Limb (tissue), 2 donors: ENCODE results near the gene SSRP1.
A peak's percentile ranks its signal among the peaks of the same experiment; 100 is the strongest.
"Not testable (repeated sequence)": the region's sequence is repeated elsewhere in the genome, so short reads cannot be mapped to it uniquely, and the experiment has no call there.

Experiments
- DNase-seq, 2 donors: peaks; one replicate each; pipeline ENCODE4 v3.0.0-alpha.2; 2016; ENCODE audit errors: extremely low spot score in 2 of 2

SSRP1 gene, protein sequence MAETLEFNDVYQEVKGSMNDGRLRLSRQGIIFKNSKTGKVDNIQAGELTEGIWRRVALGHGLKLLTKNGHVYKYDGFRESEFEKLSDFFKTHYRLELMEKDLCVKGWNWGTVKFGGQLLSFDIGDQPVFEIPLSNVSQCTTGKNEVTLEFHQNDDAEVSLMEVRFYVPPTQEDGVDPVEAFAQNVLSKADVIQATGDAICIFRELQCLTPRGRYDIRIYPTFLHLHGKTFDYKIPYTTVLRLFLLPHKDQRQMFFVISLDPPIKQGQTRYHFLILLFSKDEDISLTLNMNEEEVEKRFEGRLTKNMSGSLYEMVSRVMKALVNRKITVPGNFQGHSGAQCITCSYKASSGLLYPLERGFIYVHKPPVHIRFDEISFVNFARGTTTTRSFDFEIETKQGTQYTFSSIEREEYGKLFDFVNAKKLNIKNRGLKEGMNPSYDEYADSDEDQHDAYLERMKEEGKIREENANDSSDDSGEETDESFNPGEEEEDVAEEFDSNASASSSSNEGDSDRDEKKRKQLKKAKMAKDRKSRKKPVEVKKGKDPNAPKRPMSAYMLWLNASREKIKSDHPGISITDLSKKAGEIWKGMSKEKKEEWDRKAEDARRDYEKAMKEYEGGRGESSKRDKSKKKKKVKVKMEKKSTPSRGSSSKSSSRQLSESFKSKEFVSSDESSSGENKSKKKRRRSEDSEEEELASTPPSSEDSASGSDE

DNA sequence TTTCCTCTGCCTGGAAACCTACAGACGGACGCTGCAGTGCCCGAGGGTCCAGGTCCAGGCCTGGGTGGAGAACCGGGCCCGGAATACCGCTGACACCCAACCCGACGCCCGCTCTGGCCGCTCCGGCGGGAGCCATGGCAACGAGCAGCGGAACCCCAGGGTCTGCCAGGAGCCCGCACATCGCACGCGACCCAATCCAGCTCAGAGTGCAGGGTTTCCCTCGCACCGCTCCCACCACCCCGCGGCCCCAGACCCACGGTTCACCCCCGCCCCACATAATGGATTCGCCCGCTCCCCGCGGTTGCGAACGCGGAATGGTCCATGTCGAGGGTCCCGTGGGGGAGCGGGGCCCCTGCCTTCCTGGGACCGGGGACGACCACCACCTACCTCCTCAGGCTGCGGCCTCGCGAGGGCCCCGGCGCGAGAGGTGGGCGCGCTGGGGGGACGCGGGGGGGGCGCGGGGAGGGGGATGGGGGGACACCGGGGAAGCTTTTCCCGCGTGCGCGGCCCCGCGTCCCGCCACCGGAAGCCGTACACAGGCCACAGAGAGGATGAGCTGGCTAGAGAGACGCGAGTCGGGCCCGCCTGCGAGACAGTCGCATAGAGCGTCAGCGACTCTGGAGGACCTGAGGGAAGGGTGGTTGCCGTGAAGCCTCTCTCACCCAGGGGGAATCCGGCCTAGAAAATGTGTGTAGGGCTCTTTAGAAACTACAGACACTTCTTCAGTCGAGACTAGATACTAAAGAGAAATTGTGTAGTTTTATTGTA, at the start of gene SSRP1:
Gene SSRP1, minus strand, starts transcription at position 550 of the 768 bp plus-strand sequence. CDS start 771 bp downstream, outside the sequence.
- peak; percentile 89 to 92 for DNase-seq

DNA sequence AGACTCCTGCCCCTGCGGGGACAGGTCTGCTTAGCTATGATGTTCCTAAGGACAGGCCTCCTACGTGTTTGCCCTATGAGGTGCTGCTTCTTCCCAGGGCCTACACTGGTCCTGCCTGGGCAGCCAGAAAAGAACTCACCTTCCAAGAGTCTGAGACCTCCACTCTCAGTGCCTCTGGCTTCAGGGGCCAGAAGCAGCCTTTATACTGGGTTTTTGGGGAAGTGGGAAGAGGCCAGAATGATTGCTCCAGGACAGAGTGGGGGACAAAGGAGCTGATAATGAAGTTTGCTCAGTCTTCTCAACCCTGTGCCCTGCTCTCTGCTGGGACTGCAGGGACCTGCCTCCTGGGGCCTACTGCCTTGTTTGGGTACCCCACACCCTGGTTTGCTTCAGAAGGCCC, 45.3 kb upstream of the SSRP1 start, which contains the start of gene PRG3:
Gene PRG3, minus strand, starts transcription at position 176 of the 400 bp plus-strand sequence. CDS start 442 bp downstream, outside the sequence.
- DNase-seq = no peak

DNA sequence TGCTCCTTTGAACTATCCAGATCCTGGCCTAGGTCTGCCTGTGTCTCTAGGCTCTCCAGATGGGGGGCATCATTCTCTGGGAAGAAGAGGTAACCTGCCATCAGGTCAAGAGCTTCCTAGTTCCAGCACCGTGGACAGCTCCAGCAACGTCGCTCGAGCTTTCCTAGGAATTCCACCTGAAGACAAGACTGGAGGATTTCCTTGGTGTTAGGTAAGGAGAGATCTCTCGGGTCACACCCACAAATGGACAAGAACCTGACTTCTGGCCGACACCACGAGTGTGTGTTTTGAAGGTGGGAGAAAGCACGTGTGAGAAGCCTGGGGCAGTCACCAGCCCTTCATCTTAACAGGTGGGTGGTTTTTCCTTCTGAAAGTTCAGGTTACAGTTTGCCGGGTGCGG, 44.0 kb upstream of the SSRP1 start:
- DNase-seq = peak in 1 of 2 donors; percentile 44

DNA sequence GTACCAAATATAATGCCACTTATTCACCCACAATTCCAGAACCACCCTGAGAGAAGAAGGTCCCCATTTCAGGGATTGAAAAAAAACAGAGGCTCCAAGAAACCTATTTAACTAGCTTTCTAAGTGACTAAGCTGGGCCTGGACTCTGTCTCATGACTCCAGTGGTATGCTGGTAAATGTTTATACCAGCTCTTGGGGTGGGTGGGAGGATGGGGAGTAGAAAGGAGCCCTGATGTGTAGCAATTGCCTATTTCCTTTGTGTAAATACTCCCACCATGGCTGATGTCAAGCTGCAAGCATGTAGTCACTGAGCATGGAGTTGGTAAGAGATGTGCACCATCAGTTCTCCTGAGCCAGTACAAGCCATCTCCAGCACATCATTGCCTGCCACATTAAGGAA, 42.5 kb upstream of the SSRP1 start:
- DNase-seq = no peak

DNA sequence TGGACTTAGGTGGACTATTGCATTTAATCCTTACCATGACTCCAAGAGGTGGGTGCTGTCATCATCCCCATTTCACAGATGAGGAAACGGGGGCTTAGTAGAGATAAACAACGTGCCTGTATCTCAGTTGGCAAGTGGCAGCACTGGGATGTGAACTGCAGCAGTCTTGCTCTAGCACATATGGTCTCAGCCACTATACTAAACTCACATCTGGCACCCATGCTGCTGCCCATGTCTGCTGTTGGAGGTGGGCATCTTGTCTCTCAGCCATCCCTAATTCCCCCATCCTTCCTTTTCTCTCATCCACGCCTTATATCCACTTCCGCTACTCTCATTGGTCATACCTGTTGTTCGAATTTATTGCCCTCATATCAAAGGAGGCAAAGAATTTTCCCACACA, 41.4 kb upstream of the SSRP1 start:
- DNase-seq = no peak

DNA sequence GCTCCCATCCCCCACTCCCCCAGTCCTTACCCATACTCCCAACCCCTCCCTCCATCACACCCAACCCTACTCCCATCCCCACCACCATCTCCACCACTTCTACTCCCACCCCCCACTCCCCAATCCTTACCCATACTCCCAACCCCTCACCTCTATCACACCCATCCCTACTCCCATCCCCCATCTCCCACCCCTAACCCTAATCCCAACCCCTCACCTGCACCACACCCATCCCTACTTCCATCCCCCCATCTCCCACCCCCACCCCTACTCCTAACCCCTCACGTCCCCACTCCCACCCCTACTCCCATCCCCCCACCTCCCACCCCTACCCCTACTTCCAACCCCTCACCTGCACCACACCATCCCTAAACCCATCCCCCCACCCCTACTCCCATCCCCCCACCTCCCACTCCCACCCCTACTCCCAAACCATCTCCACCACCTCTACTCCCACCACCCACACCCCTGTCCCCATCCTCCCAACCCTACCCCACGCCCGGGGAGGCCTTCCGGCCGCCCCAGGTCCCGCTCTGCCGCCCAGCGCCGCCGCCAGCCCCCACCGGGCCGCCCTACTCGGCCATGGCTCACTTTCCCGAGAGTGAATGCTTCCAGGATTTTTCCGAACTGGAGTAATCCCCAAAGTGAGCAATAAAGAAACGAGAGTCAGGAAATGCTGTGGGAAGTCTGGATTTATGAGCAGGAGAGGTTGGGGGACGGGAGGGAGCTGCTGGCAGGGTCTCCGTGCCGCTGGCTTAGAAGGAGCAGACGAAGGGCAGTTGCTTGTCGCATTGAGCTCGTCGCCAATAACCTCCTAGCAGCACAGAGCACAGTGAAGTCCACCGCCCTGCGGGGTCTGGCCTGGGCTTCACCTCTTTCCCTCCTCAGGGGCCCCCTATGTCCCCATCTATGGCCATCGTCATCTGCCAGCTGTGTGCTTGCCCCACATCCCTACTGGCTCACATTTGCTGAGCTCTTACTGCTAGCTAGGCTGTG, 40.7 kb upstream of the SSRP1 start:
- DNase-seq = no peak

DNA sequence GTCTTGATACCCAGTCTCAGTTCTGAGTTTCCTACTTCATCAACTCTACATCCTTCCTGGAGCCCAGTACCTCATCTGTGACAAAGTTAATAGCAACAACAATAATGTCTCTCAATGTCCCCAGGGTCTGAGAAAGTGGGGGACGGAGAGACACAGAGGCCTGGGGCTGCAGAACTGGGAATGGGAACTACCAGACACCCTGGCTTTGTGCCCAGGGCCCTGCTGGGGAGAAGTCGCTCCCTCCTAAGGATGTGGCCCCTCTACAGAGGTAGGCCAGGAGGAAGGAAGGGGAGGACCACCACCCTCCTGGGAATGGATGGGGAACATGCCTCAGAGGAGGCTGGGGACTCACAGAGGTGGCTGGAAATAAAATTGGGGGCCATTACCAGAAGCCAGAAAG, 39.8 kb upstream of the SSRP1 start:
- no peak for DNase-seq

DNA sequence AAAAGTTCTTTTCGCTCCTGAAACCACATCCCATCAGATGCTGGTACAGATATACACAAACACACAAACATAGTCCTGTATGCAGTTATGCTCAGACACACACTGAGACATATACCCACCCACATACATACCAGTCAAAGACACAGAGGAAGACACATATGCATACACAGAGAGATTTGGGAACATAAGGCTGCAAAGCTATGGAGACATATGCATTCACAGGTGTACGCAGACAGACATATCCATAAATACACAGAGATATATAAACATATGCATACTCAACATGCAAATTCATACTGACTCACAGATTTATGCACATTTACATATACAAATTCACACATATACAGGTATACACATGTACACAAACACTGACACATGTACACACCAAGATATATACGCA, 39.3 kb upstream of the SSRP1 start:
- DNase-seq = no peak

DNA sequence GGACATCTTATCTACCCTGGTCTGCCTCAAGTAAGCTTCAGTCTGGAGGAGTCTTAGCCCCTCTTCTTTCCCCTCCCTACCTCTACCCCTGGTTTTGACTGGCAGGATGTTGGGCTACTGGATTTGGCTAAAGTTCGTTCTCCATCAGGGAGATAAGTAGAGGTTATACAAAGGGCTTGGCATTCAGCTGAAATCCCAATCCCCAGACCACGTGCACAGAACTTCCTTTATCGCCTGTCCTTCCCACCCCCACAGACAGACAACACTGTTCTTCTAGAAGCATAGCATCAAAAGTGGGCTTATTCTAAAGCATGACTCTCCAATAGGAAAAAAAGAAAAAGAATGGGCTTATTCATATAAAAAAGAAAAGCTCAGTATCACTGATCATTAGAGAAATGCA, 37.5 kb upstream of the SSRP1 start:
- DNase-seq = no peak

DNA sequence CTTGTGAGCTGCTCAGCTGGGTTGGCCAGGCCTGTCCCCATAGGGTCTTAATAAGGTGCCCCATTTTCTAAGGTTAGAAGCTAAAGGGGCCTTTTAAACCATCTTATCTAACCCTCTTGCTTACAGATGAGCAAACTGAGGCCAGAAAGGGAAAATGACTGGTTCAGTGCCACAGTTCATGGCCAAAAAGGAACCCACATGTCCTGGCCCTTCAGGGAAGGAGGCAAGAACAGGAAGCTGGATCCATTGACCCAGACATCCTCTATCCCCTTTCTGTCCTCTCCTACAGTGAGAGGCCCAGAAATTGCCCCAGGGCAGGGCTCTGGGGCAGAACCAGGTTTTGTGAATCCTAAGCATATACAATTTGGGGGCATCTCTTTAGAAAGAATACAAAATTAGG, 35.2 kb upstream of the SSRP1 start:
- DNase-seq = no peak

DNA sequence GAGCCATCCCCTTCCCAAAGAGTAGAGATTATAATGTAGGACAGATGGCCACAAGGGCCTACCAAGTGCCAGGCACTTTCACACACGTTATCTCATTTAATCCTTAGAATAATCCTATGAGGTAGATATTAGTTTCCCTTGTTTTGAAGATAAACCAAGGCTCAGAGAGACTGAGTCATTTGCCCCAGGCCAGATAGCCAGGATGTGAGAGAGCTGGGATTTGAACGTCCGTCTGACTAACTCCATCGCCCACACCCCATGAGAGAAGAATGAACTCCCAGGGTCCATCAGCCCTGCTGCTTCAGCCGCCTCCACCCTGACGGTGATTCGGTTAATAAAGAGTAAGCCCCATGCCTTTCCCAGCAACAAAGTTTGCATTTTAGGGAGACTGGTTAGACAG, 34.6 kb upstream of the SSRP1 start:
- DNase-seq = no peak

DNA sequence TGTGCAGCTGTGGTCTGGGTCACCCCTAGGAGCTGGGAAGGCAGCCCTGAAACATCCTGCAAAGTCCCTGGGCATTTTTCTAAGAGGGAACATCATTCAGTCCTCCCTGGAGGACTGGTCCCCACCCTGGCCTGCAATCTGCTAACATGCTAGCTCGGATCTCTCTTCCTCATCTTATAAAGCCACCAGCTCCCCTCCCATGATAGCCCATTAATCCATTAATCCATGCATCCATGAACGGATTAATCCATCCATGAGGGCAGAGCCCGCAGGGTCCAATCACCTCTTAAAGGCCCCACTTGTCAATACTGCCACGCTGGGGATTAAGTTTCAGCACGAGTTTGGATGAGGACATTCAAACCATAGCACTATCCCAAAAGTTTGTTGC, 33.1 kb upstream of the SSRP1 start:
- DNase-seq = no peak

DNA sequence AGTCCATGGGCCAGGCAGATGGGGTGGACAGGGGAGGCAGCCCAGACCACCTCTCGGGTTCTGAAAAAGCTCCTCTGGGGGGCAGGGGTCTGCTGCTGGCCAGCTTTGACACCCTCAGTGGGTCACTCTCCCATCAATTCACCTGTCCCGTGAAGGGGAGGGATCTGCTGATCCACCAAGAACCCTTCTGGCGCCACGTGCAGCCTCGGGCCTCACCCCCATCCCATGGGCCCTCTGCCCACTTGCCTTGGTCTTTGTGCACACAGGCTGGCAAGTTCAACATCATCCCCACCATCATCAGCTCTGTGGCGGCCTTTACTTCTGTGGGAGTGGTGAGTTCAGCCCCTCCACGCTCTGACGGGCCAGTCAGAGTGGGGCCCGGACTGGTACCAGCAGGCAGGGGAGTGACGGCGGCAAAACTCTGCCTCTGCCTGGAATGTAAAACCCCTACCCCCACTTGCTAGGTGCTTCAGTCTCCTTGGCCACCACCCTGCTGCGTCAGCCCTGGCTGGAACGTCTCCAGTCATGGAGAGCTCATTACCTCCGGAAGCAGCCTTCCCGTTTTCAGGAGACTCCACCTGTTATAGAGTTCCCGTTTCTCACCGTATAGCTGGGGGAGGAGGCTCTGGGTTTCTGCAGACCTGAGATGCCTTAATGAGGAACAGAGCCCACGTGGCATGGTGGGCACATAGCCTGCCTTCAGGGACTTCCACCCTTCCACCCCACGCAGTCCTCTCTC, 32.6 kb upstream of the SSRP1 start:
- DNase-seq = no peak

DNA sequence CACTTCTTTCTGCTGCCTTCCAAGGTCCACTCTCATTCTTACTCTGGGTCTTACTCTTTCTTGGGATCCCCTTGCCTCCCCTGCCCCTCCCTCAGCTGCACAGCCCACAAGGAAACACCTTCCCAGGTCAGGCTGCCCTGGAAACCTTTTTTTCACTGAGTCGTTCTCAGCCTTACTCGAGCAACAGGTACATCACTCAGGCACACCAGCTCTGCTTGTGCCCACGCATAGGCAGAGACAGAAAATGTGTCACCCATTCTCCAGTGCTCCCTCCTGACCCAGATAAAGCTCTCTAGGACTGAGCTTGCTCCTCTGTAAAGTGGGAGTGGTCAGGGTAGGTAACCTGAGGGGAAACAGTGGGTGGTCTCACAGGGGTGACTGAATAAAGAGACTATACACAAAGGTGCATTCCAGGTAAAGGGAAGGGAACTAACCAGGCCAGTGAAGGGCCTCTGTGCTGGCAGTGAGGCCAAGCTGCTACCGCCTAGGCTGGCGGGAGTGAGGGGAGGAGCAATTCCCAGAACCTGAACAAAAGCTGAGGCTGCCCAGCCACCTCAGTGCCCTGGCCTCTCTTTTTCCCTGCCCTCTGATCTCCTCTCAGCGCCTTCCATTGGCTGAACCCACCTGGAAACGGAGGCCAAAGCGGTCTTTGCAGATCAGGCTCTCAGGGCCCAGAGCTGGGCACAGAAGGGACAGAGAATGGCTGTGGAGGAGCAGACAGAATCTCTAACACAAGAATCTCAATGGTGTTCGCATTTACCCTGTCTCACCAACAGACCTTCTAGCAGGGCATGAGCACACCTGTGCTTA, 29.4 kb upstream of the SSRP1 start:
- DNase-seq = no peak

DNA sequence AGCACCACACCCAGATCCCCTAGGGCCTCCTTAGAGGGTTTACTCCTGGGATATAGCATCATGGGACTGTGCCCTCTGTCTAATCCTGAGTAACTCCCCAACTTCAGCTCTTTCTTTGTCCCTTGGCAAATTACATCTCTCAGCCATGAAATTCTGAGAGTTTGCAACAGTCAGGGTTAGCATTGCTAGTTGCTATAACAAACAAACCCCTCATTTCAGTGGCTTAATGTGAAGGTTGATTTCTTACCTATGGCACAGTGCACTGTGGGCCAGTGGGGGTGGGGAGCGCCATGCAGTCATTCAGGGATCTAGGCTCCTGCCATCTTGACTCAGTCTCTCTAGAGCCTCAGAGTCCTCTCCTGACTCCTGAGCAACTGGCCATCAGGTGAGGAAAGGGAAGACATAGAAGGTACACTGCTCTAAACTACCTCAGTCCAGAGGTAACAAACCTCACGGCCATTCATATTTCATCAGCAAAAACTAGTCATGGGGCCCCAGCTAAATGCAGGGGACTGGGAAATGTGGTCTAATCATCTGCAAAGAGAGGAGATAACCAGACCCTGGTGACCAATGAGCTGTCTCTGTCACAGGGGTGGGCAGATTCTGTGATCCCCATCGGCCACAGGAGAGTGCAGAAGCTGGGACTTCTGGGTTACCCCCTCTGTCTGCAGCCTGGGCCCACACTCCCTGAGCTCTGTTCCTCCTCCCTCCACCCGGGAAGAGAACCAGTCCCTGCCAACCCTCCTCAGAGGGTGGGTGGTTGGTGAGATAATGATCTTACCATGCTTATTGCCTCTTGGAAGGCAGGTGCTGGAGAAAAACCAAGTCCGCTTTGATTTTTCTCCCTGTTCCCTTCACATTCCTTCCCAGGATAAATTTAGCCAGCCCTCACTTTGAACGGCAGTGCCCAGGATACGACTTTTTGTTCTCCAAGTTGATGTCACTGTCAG, 27.7 kb upstream of the SSRP1 start:
- DNase-seq = no peak

DNA sequence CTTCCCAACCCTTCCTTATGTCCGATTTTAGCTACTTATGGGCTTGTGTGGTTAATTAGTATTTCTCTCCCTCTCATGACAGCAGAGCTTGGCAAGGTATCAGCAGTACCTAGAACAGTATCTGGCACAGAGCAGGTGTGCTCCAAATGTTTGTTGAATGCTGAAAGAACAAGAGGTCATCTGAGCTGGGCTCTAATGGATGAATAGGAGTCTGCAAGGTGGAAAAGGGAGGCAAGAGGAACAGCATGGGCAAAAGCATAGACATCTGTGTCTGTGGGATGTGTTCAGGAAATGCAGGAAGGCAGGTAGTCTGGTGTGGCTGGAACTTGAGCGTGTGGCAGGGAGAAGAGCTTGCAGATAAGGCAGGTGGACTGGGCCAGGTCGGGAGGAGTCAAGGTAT, 26.2 kb upstream of the SSRP1 start:
- DNase-seq = no peak

DNA sequence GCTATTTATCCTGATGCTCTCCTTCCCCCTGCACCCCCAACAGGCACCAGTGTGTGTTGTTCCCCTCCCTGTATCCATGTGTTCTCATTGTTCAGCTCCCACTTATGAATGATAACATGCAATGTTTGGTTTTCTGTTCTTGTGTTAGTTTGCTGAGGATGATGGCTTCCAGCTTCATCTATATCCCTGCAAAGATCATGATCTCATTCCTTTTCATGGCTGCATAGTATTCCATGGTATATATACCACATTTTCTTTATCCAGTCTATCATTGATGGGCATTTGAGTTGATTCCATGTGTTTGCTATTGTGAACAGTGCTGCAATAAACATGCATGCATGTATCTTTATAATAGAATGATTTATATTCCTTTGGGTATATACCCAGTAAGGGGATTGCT, 25.7 kb upstream of the SSRP1 start:
- DNase-seq = not testable (repeated sequence)

DNA sequence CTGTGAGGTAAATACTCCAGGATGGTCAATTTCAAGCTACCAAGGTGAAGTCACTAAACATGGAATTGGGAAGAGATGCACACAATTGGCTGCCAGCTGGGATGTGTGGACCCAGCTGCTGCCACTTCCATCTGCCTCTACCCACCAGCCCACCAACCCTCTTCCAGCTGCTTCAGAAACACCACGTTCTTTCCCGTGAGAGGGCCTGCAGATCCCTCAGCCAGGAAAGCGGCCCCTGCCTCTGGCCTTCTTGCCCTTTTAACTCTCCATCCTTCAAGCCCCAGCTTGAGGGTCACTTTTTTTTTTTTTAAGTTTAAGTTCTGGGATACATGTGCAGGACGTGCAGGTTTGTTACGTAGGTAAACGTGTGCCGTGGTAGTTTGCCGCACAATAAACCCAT, 25.3 kb upstream of the SSRP1 start:
- no peak for DNase-seq
